HG03565 (cell line): ENCODE results near the gene APOL5.
"Not testable (repeated sequence)": the region's sequence is repeated elsewhere in the genome, so short reads cannot be mapped to it uniquely, and the experiment has no call there.

Source experiments
- ATAC-seq: cut with Tn5 transposase; IDR thresholded peaks from one replicate; pipeline ENCODE4 v1.9.1; 2021; ENCODE audit warnings: mild to moderate bottlenecking, moderate library complexity; ENCODE audit not compliant: unreplicated experiment

The APOL5 gene

DNA sequence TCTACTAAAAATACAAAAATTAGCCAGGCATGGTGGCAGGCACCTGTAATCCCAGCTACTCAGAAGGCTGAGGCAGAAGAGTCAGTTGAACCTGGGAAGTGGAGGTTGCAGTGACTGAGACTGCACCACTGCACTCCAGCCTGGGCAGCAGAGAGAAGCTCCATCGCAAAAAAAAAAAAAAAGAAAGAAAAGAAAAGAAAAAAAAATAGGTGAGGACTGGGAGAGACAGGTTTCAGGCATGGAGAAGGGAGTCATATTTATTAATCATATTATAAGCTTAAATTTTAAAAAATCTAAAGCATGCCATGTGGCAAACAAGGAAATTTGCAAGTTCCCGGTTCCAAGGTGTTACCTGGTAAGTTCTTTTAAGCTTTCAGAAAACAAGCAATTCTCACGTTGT is at the start of gene APOL5:
Gene APOL5, plus strand, starts transcription at position 301 of the 400 bp plus-strand sequence. Its CDS starts 0 bp downstream, at position 301.
- no peak for ATAC-seq

GRCh38 chr22:35674335-35674734 is 43.3 kb upstream of the APOL5 start:
- no peak for ATAC-seq

- ATAC-seq: not testable (repeated sequence)
Measured at GRCh38 chr22:35676065-35676464, 41.6 kb upstream of the APOL5 start.

- no peak for ATAC-seq
Measured at GRCh38 chr22:35677460-35678187, 40.0 kb upstream of the APOL5 start.

- ATAC-seq: no peak
Measured at GRCh38 chr22:35678836-35679235, 38.8 kb upstream of the APOL5 start.

GRCh38 chr22:35679492-35679891 is 38.2 kb upstream of the APOL5 start:
- not testable (repeated sequence) for ATAC-seq

DNA sequence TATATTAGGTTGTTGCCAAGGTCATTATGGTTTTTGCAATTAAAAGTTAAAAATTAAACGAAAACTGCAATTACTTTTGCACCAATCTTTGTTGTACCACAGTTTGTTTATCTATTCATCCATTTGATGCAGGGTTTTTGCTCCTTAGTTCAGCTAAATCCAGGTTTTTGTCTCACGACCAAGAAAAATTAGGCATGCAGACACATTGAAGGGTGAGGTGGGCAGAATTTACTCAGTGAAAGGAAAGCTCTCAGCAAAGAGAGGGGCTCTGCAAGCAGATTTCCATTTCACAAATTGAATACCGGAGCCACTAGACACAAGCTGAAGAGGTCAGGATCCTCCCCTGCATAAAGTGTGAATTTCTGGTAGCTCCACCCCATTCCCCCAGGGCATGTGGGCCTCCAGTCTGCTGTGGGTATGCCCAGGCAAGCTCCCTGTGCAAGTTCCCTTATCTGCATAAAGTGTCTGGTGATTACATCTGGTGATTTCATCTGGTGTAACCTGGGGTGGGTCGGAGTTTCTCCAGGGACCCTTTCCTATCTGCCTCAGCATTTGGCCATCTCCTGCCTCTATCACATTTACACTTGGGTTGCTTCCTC is 36.1 kb upstream of the APOL5 start:
- ATAC-seq: no peak

GRCh38 chr22:35683560-35683959 is 34.1 kb upstream of the APOL5 start:
- no peak for ATAC-seq

DNA sequence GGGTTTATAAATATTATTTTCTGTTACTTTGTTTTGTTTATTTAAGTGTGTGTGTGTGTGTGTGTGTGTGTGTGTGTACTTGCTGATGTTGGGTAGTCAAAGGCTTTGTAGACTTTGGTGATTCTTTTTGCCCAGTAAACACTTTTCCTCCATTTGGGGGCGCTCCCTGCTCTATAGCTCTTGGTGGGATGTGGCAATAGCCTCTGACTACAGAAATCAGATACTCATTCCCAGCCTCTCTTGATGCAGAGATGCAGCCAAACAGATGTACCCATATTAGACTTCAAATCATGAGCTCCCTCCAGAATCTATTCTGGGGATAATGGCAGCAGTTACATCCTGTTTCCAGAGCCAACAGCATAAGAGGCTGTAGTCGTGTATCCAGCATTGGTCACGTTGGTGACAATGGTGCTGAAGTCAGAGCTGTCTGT is 33.4 kb upstream of the APOL5 start:
- ATAC-seq: no peak

GRCh38 chr22:35684732-35685131 is 32.9 kb upstream of the APOL5 start:
- no peak for ATAC-seq

- no peak for ATAC-seq
Measured at GRCh38 chr22:35685731-35686130, 31.9 kb upstream of the APOL5 start.

DNA sequence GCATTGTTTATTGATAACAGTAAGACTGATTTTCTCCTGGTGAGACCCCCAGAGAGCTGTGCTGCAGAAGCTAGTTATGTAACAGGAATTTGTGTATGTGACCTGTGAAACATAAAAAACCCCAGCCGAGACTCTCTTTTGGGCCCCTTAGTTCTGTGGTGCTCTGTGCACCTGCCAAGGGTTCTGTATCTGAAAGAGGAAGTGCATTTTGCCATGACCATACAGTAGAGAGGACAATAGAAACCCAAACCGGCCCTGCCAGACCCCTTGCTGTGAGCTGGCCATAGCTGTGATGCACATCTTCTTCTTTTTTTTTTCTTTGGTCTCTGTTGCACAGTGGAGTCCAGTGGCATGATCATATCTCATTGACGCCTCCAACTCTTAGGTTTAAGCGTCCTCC is 31.4 kb upstream of the APOL5 start:
- no peak for ATAC-seq

DNA sequence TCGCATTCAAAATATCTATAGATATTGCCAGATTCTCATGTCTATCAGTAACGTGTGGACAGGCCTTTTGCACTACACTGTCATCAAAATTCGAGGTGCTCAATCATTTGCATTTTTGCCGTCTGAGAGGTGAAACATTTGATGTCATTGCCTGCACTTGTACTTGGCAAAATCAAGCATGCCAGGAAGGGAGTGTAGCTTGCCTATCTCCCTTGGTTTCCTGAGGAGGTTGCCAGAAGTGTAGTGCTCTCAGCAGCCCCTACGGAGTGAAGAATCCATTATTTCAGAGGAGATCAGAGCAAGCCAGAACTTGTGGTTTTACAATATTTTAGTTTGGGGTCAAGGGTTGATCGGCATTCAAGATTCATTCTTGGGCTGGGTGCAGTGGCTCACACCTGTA is 30.2 kb upstream of the APOL5 start:
- no peak for ATAC-seq

GRCh38 chr22:35688913-35689675 is 28.6 kb upstream of the APOL5 start:
- no peak for ATAC-seq

- ATAC-seq: no peak
Measured at GRCh38 chr22:35690001-35690400, 27.7 kb upstream of the APOL5 start.

DNA sequence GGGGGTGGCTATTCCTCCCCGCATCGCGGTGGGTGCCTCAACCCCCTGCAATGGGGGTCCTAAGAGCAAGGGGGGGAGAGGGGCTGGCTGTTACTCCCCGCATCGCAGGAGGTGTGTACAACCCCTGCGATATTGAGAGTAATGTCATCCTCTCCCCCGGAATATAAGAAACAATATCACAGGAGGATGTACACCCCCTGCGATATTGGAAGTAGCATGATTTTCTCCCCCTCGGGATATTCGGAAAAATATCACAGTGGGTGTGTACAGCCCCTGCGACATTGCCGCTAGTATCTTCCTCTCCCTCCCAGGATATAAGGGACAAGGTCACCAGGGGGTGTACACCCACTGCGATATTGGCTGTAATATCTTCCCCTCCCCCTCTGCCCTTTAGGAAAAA is 22.5 kb upstream of the APOL5 start:
- no peak for ATAC-seq

- ATAC-seq: no peak
Measured at GRCh38 chr22:35697142-35697541, 20.5 kb upstream of the APOL5 start.

GRCh38 chr22:35699852-35700251 is 17.8 kb upstream of the APOL5 start:
- ATAC-seq: not testable (repeated sequence)

- ATAC-seq: no peak
Measured at GRCh38 chr22:35703861-35704584, 13.6 kb upstream of the APOL5 start.

DNA sequence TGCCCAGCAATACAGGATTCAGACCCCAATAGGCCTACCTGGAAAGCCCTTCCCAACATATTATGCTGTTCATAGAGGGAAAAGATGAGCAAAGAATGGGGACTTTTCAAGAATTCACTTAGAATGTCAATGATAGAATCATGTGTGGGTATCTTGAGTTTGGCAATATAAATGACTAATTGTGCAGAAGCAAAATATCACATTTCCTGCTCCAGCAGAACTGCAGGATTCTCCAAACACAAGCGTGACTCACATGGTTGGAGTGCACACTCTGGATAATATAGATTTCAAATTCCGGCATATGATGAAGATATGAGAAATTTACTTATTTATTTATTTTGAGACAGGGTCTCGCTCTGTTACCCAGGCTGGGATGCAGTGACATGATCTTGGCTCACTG is 12.5 kb upstream of the APOL5 start:
- no peak for ATAC-seq

- ATAC-seq: no peak
Measured at GRCh38 chr22:35708453-35708852, 9.2 kb upstream of the APOL5 start.
